ENCODE measurements around the gene ZFAND6. TPM values are rescaled to one million over a fixed set of nuclear protein-coding genes. Genes with fewer than 3 reads are reported as not detected.

ZFAND6 gene
- total and polyA plus RNA-seq, 9 donors, result 57.3 to 105 (median 65.4) TPM

DNA sequence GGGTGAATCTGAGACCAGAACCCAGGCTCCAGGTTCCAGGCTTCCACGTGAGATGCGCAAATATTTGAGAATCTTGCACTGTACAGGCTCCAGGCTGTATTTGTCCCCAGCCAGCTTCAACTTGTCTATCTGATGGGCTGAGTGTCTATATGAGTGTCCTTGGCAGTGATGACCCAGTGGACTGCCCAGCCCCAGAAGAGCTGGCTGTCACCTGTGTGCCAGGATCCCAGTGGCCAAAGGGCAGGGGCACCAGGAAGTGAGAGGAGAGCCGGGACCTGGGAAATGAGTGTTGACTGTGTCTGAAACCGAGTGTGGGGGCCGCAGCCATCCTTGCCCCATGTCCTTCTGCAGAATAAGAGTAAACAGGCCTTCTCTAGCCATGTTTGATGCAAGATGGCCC, 103.7 kb downstream of the ZFAND6 start:
- H3K27ac ChIP-seq, result no peak overlapping the region
- no peaks in the 10 kb centered on the region for H3K4me1 ChIP-seq (ENCODE audit: insufficient read depth)
- H3K9me3 ChIP-seq, result no peaks in the 10 kb centered on the region
- intact Hi-C loops (cut with DNase I), result loop anchor here in 1 of 4 donors (10.0 kb wide), 1 partner anchor 242 kb away; the partner anchor contains the start of gene ARNT2
- TF ChIP-seq EP300 (IDR thresholded peaks at IDR 0.05) (no peak), POLR2A (IDR thresholded peaks at IDR 0.05) (no peak)
- TF ChIP-seq, protein P1, sequence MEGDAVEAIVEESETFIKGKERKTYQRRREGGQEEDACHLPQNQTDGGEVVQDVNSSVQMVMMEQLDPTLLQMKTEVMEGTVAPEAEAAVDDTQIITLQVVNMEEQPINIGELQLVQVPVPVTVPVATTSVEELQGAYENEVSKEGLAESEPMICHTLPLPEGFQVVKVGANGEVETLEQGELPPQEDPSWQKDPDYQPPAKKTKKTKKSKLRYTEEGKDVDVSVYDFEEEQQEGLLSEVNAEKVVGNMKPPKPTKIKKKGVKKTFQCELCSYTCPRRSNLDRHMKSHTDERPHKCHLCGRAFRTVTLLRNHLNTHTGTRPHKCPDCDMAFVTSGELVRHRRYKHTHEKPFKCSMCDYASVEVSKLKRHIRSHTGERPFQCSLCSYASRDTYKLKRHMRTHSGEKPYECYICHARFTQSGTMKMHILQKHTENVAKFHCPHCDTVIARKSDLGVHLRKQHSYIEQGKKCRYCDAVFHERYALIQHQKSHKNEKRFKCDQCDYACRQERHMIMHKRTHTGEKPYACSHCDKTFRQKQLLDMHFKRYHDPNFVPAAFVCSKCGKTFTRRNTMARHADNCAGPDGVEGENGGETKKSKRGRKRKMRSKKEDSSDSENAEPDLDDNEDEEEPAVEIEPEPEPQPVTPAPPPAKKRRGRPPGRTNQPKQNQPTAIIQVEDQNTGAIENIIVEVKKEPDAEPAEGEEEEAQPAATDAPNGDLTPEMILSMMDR (IDR thresholded peaks at IDR 0.05), result no peak
- no peak for DNase-seq
- no peaks in the 10 kb centered on the region for H3K27me3 ChIP-seq
- no peaks in the 10 kb centered on the region for H3K36me3 ChIP-seq
- WGBS, 3 donors, result 83 to 93% (median 86%) methylated on average over 5 of the region's 5 CpGs
- no peak overlapping the region for H3K4me3 ChIP-seq

DNA sequence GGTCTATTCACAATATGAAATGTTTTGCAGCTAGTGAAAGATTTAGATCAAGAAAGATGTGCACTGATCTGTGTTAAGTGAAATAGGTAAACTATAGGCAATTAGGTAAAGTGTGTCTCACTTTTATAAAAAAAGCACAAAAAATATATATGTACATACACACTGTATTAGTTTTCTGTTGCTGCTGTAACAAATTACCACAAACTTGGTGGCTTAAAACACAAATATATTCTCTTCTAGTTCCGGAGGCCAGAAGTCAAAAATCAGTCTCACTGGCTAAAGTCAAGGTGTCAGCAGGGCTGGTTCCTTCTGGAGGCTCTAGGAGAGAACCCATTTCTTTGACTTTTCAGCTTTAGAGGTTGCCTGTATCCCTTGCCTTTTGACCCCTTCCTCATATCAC, 104.4 kb downstream of the ZFAND6 start:
- no peak for DNase-seq
- no peak overlapping the region for H3K27ac ChIP-seq
- H3K9me3 ChIP-seq, result no peaks in the 10 kb centered on the region
- H3K27me3 ChIP-seq, result no peaks in the 10 kb centered on the region
- no peaks in the 10 kb centered on the region for H3K4me1 ChIP-seq (ENCODE audit: insufficient read depth)
- TF ChIP-seq POLR2A (IDR thresholded peaks at IDR 0.05), result no peak
- TF ChIP-seq EP300 (IDR thresholded peaks at IDR 0.05), result no peak
- TF ChIP-seq, protein P1 (IDR thresholded peaks at IDR 0.05), result no peak
- intact Hi-C loops (cut with DNase I), result loop anchor here in 1 of 4 donors (10.0 kb wide), 1 partner anchor 241 kb away; the partner anchor contains the start of gene ARNT2
- WGBS, 3 donors, result 92 to 100% (median 96%) methylated on average over 1 of the region's 1 CpG
- no peak overlapping the region for H3K4me3 ChIP-seq
- no peaks in the 10 kb centered on the region for H3K36me3 ChIP-seq

DNA sequence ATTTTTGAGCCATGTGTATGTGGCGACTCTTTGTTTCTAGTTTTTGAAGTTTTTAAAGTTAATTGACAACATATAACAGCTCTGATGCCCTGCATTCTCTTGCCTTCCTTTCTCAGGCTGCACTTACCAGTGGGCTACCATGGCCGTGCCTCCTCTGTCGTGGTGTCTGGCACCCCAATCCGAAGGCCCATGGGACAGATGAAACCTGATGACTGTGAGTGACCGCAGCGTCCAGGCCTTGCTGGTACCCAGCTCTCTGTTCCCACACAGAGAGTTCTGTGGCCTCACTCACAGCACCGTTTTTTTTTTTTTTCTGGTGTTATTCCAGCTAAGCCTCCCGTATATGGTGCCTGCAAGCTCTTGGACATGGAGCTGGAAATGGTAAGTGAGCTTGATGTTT, 108.5 kb downstream of the ZFAND6 start:
- no peaks in the 10 kb centered on the region for H3K9me3 ChIP-seq
- H3K4me1 ChIP-seq (ENCODE audit: insufficient read depth), result no peaks in the 10 kb centered on the region
- no peak overlapping the region for H3K27ac ChIP-seq
- H3K4me3 ChIP-seq, result no peak overlapping the region
- H3K36me3 ChIP-seq, result no peaks in the 10 kb centered on the region
- intact Hi-C loops (cut with DNase I), result loop anchor here in 1 of 4 donors (10.0 kb wide), 1 partner anchor 237 kb away; the partner anchor contains the start of gene ARNT2
- 93 to 96% (median 94%) methylated on average over 8 of the region's 8 CpGs for WGBS, 3 donors
- no peak for TF ChIP-seq EP300 (IDR thresholded peaks at IDR 0.05)
- no peak for TF ChIP-seq POLR2A (IDR thresholded peaks at IDR 0.05)
- TF ChIP-seq, protein P1 (IDR thresholded peaks at IDR 0.05), result no peak
- DNase-seq, result no peak
- H3K27me3 ChIP-seq, result no peaks in the 10 kb centered on the region

DNA sequence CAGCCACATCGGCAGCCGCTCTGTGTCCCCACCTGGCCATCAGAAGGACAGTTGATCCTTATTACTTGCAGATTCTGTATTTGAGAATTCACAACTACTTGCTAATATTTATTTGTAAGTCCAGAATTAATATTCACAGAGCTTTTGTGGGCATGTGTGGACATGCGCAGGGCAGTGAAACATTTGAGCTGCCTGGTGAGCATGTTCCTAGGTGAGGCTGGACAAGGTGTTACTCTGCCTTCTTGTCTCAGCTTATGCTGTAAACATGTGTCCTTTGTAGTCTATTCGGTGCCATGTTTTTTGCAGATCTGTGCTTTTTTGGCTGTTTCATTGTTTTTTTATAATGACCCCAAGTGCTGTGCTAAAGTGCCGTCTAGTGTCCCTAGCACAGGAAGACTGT, 108.9 kb downstream of the ZFAND6 start:
- no peak overlapping the region for H3K4me3 ChIP-seq
- no peaks in the 10 kb centered on the region for H3K9me3 ChIP-seq
- H3K4me1 ChIP-seq (ENCODE audit: insufficient read depth), result no peaks in the 10 kb centered on the region
- no peaks in the 10 kb centered on the region for H3K36me3 ChIP-seq
- intact Hi-C loops (cut with DNase I), result loop anchor here in 1 of 4 donors (10.0 kb wide), 1 partner anchor 236 kb away; the partner anchor contains the start of gene ARNT2
- no peak for DNase-seq
- 73 to 94% (median 92%) methylated on average over 5 of the region's 5 CpGs for WGBS, 3 donors
- no peaks in the 10 kb centered on the region for H3K27me3 ChIP-seq
- H3K27ac ChIP-seq, result no peak overlapping the region
- TF ChIP-seq EP300 (IDR thresholded peaks at IDR 0.05), result no peak

DNA sequence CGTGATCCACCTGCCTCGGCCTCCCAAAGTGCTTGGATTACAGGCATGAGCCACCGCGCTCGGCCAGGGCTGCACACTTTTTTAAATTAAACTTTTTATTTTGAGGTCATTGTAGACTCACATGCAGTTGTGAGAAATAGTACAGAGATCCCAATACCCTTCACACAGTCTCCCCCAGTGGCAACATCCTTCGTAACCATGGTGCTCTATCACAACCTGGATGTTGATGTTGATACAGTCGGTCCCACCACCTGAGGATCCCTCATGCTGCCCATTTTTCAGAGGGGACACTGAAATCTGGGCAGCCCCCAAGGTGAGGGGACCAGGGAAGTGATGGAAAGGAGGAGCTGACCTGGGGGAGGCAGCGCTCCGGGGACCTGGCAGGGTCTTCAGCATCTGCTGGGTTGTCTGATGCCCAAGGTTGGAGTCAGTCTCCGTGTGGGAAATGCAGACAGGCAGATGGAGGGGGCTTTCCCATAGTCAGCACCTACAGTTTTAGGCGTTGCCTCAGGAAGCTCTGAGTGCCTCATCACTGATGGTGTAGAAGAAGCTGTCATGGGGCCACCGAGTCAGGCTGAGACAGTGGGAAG, 110.4 kb downstream of the ZFAND6 start:
- Histone ChIP-seq H3K9me3 (no peaks in the 10 kb centered on the region), H3K4me3 (no peak overlapping the region), H3K36me3 (no peaks in the 10 kb centered on the region), H3K27ac (no peak overlapping the region), H3K27me3 (no peaks in the 10 kb centered on the region), H3K4me1 (ENCODE audit: insufficient read depth) (no peaks in the 10 kb centered on the region)
- intact Hi-C loops (cut with DNase I), result loop anchor here in 2 of 4 donors (10.0 kb wide), 2 partner anchors 105 to 235 kb away; partner anchors contain the start of gene ARNT2 (in 1 of the 2)
- WGBS, 3 donors, result 93 to 97% (median 95%) methylated on average over 12 of the region's 12 CpGs
- no peak for TF ChIP-seq EP300 (IDR thresholded peaks at IDR 0.05)
- TF ChIP-seq POLR2A (IDR thresholded peaks at IDR 0.05), result no peak
- TF ChIP-seq, protein P1 (IDR thresholded peaks at IDR 0.05), result no peak
- no peak for DNase-seq

All from ovary (tissue), 9 donors.